GM19239 (cell line): ENCODE data around the gene ZKSCAN5.
"Not testable (repeated sequence)": the region's sequence is repeated elsewhere in the genome, so short reads cannot be mapped to it uniquely, and the experiment has no call there.

Source experiments
- DNase-seq: peaks from one replicate; pipeline ENCODE4 v3.0.0; 2011; ENCODE audit warnings: low spot score; ENCODE audit not compliant: insufficient read length
- FAIRE-seq: peaks from 2 replicates; lab custom pipeline; 2011; peaks lifted over from hg19 to GRCh38; lab: Jason Lieb, UNC

The ZKSCAN5 gene

DNA sequence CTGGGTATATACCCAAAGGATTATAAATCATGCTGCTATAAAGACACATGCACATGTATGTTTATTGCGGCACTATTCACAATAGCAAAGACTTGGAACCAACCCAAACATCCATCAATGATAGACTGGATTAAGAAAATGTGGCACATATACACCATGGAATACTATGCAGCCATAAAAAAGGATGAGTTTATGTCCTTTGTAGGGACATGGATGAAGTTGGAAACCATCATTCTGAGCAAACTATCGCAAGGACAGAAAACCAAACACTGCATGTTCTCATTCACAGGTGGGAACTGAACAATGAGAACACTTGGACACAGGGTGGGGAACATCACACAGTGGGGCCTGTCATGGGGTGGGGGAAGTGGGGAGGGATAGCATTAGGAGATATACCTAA is 45.1 kb downstream of the ZKSCAN5 start:
- not testable (repeated sequence) for FAIRE-seq

DNA sequence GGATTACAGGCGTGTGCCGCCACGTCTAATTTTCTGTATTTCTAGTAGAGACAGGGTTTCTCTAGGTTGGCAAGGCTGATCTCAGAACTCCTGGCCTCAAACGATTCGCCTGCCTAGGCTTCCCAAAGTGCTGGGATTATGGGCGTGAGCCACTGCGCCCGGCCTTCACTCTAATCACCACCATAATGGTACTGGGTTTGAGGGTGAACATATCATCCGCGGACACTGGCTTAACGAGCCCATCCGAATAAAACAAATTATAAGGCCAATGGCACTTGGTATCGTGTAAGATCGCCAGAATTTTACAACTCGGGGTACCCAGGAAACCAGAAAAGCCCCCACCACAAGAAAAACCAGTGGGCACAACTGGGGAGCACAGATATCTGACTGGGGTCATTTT is 46.9 kb downstream of the ZKSCAN5 start:
- no peak for DNase-seq
- no peak for FAIRE-seq

More for the DNA sequence above, 45.1 kb downstream of the ZKSCAN5 start:
- not testable (repeated sequence) for DNase-seq

- DNase-seq = peak; percentile 91
- peak; percentile 98 for FAIRE-seq
Observed at GRCh38 chr7:99551767-99552463, 47.5 kb downstream of the ZKSCAN5 start, which contains the start of gene FAM200A. Gene FAM200A, minus strand, starts transcription at chr7:99552114. Its CDS starts 3,707 bp downstream, at chr7:99548407.

DNA sequence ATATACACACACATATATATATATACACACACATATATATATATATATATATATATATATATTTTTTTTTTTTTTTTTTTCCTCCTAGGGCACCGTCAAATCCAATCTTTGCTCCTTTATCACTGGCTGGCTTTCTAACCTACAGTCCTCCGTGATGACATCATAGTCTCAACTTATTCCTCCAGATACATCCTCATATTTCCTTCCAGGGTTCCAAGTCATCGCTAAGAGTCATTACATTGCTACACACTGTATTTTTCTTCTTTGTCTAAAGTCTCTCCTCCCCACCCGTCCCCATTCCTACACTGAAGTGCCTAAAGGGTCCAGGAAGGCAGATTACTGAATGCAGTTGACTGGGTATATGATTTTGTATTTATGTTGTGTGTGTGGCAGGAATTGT is 48.6 kb downstream of the ZKSCAN5 start:
- no peak for DNase-seq
- no peak for FAIRE-seq

DNA sequence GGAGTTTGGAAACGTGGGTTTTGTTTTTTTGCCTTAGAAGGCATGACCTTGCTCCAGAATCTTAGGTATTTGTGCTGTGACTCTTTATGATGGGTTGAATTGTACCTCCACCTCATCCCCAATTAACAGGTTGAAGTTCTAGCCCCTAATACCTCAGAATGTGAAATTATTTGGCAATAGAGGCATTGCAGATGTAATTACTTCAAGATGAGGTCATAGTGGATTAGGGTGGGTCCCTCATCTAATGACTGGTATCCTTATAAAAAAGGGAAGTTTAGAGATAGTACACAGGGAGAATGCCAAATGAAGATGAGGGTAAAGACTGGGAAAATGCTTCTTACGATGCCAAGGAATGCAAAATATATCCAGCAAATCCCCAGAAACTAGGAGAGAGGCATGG is 50.5 kb downstream of the ZKSCAN5 start:
- no peak for DNase-seq
- no peak for FAIRE-seq

- FAIRE-seq (no peak), DNase-seq (no peak)
Observed at GRCh38 chr7:99557196-99557607, 52.7 kb downstream of the ZKSCAN5 start.

GRCh38 chr7:99557940-99558305 is 53.5 kb downstream of the ZKSCAN5 start:
- DNase-seq (no peak), FAIRE-seq (no peak)

DNA sequence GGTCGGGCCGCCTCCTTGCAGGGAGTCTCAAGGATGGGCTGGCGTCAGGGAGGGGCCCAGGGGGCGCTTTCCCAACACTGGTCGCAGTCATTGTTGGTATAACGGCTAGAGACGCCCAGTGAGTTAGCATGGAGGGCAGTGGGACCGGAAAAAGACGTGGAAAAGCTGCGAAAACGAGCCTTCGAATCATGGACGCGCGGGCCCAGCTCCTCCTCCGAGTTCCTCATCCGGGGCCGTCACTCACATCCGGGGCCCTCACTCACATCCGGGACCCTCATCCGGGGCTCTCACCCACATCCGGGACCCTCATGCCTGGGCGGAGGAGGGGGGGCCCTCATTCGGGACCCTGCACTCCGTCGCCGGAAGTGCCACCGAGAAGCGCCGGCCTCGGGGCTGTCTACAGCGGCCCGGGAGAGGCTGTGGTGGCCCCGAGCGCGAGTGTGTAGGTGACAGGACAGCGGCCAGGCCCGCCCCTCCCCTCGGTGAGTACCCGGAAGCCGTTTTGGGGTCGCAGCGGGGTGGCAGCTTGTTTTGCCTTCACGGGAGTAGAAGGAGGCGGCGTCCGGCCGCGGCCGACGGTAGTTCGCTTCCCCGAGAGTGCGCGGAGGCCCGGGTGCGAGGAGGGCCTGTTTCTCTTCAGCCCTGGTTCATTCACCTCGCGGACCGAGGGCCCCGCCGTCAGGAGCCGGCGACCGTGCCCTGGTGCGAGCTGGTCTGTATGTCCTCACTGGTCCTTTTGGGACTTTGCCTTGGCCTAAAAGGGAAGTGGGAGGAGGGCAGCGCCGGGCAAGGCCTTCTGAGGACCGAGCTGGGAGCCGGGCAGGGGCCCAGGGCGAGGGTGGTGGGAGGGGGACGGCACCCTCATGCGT is 54.1 kb downstream of the ZKSCAN5 start, which contains the start of gene ZNF655:
Gene ZNF655 (plus strand): TSS at position 337 of the 869 bp plus-strand sequence. CDS start 1,918 bp downstream, outside the sequence.
- DNase-seq (peak; percentile 82), FAIRE-seq (peak; percentile 72)

GRCh38 chr7:99559175-99559915 is 54.9 kb downstream of the ZKSCAN5 start:
- DNase-seq = no peak
- FAIRE-seq = no peak

DNA sequence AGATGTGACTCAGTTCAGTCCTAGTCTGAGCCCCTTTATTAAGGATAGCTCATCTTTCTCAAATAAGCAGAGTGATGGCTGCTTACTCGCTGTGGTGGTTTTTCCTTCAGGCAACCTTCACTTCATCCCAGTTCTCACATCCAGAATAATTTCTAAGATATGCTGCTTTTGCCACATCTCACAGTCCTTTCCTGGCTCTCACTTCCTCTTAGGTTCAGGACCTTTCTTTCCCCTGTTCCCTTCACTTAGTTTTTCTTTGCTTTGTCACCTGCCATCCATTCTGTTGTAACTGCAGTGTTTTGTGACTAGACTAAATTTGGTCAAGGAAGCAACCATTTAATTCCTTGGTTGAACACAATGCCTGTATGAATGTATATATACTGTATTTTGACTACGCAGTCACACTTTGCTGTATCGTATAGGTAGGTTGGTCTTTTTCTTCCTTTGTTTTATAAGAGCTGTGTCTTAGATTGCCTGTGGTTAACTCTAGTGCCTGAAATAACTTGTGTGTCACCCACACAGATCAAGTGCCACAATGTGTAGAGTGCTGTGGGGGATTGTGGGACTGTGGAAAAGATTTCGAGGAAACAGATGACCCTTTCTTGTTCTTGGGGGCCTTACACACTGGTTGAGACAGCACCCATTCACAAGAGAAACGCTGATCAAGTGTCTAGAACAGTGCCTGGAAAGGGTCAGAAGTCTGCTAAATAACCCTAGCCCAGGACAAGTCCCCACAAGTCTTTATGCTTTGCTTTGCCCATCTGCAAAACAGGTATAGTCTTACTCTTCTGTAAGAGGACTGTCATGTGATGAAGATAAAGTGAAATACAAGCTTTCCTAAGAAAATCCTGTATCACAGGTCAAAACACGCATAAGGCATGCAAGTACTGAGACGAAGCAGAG is 56.6 kb downstream of the ZKSCAN5 start:
- DNase-seq (no peak), FAIRE-seq (no peak)

DNA sequence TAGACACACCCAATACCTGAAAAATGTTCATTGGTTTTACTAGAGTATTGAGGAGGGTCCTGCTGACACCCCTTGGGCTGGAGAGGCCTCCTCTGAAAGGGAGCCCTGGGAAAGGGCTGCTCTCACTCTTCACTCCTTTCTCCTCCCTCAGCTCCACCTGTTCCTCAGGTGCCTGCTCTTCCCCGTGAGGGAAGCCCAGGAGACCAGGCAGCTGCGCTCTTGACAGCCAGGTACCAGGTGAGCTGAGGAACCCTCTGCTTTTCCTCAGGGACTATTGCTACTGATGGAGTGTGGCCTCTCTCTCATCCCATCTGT is 57.2 kb downstream of the ZKSCAN5 start:
- DNase-seq (no peak), FAIRE-seq (no peak)

- no peak for FAIRE-seq
Observed at GRCh38 chr7:99562114-99562784, 57.8 kb downstream of the ZKSCAN5 start.

DNA sequence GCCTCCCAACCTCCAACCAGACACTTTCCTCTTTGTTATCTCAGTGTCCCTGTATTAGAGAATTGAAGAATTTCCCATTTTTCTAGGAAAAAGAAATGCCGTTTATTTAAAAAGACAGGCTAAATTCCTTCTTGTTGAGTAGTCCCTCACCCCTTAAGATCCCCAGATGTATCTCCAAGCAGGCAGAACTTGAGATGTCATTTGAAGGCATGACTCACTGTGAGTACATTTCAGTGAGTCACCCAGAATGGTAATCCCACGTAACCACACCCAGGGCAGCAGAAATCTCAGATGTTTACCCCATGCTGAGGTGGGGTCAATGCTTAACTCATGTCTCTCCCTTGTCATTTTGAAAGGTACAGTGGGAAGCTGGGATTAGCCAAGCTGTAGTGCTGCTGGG is 58.4 kb downstream of the ZKSCAN5 start:
- DNase-seq (no peak), FAIRE-seq (no peak)

More at GRCh38 chr7:99562114-99562784, 57.8 kb downstream of the ZKSCAN5 start:
- DNase-seq = no peak

GRCh38 chr7:99563650-99564049 is 59.2 kb downstream of the ZKSCAN5 start:
- no peak for DNase-seq

DNA sequence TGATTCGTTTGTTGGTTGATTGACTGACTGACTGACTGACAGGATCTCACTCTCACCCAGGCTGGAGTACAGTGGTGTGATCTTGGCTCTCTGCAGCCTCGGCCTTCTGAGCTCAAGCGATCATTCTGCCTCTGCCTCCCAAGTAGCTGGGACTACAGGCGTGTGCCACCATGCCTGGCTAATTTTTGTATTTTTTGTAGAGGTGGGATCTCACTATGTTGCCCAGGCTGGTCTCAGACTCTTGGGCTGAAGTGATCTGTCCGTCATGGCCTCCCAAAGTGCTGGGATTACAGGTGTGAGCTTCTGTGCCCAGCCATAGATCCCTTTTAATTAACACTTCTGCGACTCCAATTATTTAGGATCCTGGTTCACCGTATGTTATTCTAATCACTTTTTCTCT is 64.3 kb downstream of the ZKSCAN5 start:
- not testable (repeated sequence) for FAIRE-seq, DNase-seq

More at GRCh38 chr7:99563650-99564049, 59.2 kb downstream of the ZKSCAN5 start:
- FAIRE-seq = no peak

DNA sequence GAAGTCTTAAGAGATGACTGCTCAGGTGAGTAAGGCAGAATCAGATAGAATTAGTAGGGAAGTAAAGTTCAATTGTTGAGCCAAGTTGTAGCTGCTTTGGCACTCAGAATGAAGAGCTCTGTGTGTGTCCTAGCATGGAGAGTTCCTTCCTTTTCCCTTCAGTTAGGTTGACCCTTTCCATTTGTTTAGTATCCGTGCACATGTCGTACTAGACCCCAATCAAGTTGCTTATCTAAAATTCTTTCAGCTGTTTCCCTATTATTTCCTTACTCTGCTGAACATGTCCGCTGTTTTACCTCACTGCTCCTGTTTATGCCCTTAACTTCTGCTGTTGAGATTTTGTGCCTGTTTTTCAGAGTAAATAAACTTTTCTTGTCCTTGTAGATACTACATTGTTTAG is 67.3 kb downstream of the ZKSCAN5 start:
- FAIRE-seq = no peak
- DNase-seq = no peak

DNA sequence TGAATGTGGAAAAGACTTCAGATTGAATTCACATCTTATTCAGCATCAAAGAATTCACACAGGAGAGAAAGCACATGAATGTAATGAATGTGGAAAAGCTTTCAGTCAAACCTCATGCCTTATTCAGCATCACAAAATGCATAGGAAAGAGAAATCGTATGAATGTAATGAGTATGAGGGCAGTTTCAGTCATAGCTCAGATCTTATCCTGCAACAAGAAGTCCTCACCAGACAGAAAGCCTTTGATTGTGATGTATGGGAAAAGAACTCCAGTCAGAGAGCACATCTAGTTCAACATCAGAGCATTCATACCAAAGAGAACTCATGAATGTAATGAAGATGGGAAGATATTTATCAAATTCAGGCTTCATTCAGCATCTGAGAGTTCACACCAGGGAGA is 68.8 kb downstream of the ZKSCAN5 start:
- DNase-seq = no peak
- no peak for FAIRE-seq

GRCh38 chr7:99576251-99576650 is 71.8 kb downstream of the ZKSCAN5 start:
- no peak for FAIRE-seq

More at GRCh38 chr7:99576251-99576650, 71.8 kb downstream of the ZKSCAN5 start:
- DNase-seq = no peak
